G401 (cell line): ENCODE data around the gene GMPR2. TPM values are rescaled to one million over a fixed set of nuclear protein-coding genes. Genes with fewer than 3 reads are reported as not detected.
"Not testable (repeated sequence)": the region's sequence is repeated elsewhere in the genome, so short reads cannot be mapped to it uniquely, and the experiment has no call there.

Source experiments
- DNase-seq: peaks from one replicate; pipeline ENCODE4 v3.0.0-alpha.2; 2015; ENCODE audit warnings: low spot score
- in situ Hi-C: cut with HindIII; loops from 2 replicates; pipeline ENCODE4 v1.10.0; 2016; ENCODE audit warnings: low sequenced_read_pairs, mixed read lengths
- total RNA-seq: library from RNA; depleted of rRNA; stranded (reverse); fragments of >200 nt; shearing (Covaris generic); gene quantifications from 2 replicates; pipeline ENCODE4 v1.2.3, GENCODE V29; 2014

The GMPR2 gene
- total RNA-seq, 1 experiment from 2014 or later: 132 TPM

- no peak for DNase-seq
- in situ Hi-C loops: no loop called here
Measured at GRCh38 chr14:24197056-24197450, 35.7 kb upstream of the GMPR2 start.

- in situ Hi-C loops: no loop called here
Measured at GRCh38 chr14:24198814-24199524, 33.8 kb upstream of the GMPR2 start.

GRCh38 chr14:24202538-24202937, 30.2 kb upstream of the GMPR2 start:
- in situ Hi-C loops, DNase-seq: not testable (repeated sequence)

More at GRCh38 chr14:24198814-24199524, 33.8 kb upstream of the GMPR2 start:
- no peak for DNase-seq

GRCh38 chr14:24203249-24203886, 29.4 kb upstream of the GMPR2 start:
- in situ Hi-C loops, DNase-seq: not testable (repeated sequence)

- DNase-seq: no peak
Measured at GRCh38 chr14:24204163-24205146, 28.3 kb upstream of the GMPR2 start.

DNA sequence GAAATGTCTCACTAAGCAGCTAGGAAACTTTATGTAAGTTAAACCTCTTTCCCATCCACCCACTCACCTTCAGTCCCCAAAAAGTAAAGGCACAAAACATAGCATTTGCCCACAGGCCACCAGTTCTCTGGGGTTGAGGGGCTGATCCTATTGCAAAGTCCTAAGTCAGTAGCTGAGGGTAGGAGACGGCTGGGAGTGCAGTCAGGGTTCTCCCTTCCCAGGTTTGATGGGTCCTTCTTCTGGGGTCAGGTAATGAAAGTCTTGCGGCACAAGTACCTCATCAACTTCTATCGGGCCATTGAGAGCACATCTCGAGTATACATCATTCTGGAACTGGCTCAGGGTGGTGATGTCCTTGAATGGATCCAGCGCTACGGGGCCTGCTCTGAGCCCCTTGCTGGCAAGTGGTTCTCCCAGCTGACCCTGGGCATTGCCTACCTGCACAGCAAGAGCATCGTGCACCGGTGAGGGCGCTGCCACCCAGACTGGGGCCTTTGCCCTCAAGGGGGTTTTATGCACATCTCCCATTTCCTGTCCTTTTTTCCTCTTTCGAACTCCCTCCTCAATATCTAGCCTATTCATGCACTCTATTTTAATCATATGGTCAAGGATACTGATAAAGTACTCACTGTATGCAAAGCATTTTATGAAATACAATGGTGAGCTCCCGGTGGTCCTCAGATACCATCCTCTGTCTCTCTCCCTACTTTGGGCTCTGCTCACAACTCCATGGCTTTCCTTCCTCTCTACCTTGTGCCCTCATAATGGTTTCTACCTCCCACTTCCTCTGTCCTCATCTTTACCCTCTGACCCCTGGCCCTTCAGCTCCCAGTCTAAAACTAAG, 26.2 kb upstream of the GMPR2 start:
- in situ Hi-C loops: no loop called here
- no peak for DNase-seq

More at GRCh38 chr14:24204163-24205146, 28.3 kb upstream of the GMPR2 start:
- in situ Hi-C loops: no loop called here

DNA sequence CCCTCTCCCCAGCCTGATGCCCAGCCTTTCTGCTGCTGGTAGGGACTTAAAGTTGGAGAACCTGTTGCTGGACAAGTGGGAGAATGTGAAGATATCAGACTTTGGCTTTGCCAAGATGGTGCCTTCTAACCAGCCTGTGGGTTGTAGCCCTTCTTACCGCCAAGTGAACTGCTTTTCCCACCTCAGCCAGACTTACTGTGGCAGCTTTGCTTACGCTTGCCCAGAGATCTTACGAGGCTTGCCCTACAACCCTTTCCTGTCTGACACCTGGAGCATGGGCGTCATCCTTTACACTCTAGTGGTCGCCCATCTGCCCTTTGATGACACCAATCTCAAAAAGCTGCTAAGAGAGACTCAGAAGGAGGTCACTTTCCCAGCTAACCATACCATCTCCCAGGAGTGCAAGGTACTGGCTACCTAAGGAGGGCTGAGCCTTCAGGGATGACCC, 25.6 kb upstream of the GMPR2 start:
- in situ Hi-C loops: no loop called here
- no peak for DNase-seq

GRCh38 chr14:24207625-24208024, 25.1 kb upstream of the GMPR2 start:
- in situ Hi-C loops: no loop called here
- DNase-seq: no peak

DNA sequence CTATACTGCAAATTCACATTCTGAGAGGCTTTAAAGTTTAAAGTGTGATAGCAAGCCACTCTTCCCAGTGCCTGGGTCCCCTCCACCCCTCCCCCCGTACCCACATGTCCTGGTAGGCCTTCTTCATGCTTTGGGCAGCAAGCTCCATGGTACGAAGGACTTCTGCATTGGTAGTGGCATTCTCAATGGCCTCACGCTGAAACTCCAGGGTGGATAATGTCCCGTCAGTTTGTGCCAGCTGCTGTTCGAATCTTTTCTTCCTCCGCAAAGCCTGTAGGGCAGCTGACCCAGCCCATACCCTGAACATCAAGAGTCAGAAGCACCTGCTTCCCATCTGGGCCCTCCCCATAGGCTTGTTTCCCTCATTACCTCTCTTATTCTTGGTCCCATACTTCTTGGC, 21.4 kb upstream of the GMPR2 start:
- DNase-seq: no peak
- in situ Hi-C loops: no loop called here

DNA sequence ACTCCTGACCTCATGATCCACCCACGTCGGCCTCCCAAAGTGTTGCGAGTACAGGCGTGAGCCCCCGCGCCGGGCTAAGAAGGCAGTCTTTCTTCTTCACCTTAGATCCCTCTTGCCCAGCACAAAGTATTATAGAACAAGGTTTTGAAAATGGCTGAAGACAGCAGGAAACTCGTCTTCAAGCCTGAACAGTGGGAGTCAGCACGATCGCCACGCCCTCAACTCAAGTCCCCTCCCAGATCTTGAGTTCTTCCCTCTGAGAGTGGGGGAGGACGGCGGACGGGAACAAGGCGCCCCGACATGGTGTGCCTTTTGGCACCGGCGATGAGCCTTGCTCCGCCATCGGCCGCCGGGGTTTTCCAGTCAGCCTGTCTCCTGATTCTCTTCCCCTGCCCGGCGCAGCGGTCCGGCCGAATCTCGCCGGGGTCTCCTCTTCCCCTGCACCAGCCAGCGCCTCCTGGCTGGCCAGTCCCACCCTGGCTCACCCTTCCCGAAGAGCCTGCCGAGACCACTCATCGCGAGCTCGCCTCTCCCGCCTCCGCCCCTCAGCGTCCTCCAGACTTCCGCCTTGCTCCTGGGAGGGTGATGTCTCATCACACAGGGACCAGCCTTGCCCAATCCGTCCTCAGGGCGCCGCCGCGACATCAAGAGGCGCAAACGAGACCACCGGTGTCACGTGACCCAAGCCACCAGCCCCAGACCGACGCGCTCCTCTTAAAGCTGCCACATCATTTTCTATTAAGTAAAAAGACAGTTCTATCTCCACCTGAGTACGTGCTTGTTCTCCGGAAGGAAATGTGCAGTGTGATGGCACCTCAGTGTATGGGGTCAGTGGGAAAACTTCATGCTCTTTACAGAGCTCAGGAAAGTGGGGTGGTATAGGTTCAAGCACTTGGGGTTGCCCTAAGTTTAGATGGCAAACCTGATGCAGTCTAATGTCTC, 19.5 kb upstream of the GMPR2 start, which contains the start of gene CHMP4A:
TSS of gene CHMP4A (minus strand) at position 565 of the 942 bp plus-strand sequence. CDS start at position 516, 49 bp downstream.
- DNase-seq: peak; percentile 95
- in situ Hi-C loops: no loop called here

GRCh38 chr14:24213866-24214662, 18.7 kb upstream of the GMPR2 start:
- in situ Hi-C loops: no loop called here
- no peak for DNase-seq

DNA sequence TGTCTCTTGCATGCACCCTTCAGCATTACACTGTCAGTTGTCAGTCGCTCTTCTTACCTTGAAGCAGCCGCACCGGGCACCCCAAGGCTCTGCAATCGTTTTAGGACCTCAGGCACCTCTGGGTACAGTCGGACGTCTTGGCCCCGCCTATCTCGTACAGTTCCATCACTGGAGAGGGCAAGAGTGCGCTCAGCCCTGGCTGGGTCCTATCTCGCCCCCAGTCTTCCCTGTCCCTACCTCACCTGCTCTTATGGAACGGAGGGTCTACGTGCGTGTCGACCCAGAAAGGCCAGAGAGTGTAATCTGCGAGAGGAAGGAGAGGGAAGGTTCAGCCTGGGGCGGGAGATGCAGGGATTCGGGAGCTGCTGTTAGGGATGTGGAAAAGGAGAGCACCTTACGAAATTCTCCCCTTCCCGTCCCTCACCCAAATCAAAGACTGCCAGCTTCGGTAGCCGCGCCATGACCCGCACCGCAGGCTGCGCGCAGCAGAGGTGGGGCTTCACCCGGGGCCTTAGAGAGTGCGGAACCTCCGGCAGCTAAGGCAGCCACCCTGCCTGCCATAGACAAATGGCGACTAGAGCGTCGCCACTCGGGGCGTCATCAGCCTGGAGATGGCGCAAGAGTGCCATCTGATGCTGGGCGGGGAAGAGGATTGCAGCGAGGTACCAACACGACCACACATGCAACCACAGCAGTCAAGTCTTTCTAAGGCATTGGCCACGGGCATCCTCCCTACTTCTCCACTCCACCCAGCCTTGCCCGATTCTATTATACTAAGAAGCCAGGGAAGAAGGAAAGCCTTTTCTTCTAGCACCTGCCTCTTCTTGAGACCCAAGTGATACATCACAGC, 17.0 kb upstream of the GMPR2 start, which contains the start of gene MDP1:
TSS of gene MDP1 (minus strand) at position 572 of the 850 bp plus-strand sequence. CDS start at position 461, 111 bp downstream.
- peak; percentile 95 for DNase-seq
- in situ Hi-C loops: no loop called here

GRCh38 chr14:24216345-24216699, 16.4 kb upstream of the GMPR2 start:
- in situ Hi-C loops: no loop called here

DNA sequence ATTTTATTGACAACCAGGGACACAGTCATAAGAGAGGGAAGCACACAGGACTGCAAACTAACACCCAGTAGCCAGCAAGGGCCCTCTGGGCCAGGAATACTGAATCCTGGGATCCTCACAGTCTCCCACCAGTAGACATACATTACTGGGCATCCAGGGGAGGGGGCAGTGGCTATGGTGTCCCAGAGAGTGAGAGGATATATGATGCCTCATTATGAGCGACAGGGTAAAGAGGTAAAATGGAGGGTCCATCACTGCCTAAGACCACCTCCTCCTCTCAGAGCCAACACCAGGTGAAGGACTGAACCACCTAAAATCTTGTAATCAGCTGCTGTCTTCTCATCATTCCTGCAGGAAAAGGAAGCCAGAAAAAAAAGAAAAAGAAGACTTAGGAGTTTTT, 15.9 kb upstream of the GMPR2 start:
- in situ Hi-C loops, DNase-seq: not testable (repeated sequence)

More at GRCh38 chr14:24216345-24216699, 16.4 kb upstream of the GMPR2 start:
- DNase-seq: no peak

DNA sequence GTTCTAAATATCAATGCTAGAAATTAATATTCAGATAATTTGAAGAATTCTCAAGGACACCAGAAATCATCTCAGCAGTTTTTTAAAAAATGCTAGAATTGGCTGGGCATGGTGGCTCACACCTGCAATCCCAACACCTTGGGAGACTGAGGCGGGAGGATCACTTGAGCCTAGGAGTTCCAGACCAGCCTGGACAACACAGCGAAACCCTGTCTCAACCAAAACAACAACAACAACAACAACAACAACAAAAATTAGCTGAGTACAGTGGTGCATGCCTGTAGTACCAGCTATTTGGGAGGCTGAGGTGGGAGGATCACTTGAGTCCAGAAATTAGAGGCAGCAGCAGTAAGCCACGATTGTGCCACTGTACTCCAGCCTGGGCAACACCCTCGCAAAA, 13.6 kb upstream of the GMPR2 start:
- in situ Hi-C loops: no loop called here
- no peak for DNase-seq

DNA sequence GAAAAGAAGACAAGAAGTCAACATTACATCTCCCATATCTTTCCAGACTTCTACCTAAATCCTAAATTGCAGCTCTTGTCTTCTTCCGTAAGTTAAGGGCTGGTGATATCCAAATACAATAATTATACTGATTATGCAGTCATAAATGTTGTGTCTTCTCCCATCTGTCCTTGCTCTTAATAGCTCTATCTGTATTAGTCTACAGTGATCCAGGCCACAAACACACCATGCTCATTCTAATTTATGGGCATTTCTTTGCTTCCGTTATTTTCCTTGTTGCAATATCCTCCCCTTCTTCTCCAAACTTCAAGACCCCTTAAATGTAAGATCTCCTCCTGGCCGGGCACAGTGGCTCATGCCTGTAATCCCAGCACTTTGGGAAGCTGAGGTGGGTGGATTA, 13.2 kb upstream of the GMPR2 start:
- DNase-seq: no peak
- in situ Hi-C loops: no loop called here
